Limb (tissue), 2 donors: ENCODE results near the gene CTRB1.
"Not testable (repeated sequence)": the region's sequence is repeated elsewhere in the genome, so short reads cannot be mapped to it uniquely, and the experiment has no call there.

ENCODE experiments used
- DNase-seq, 2 donors: peaks; one replicate each; pipeline ENCODE4 v3.0.0-alpha.2; 2016; ENCODE audit errors: extremely low spot score in 2 of 2

Gene CTRB1

GRCh38 chr16:75271441-75272096, 52.8 kb downstream of the CTRB1 start:
- no peak for DNase-seq

GRCh38 chr16:75272097-75272551, 53.3 kb downstream of the CTRB1 start:
- DNase-seq: peak in 1 of 2 donors; percentile 45

- not testable (repeated sequence) for DNase-seq
Observed at GRCh38 chr16:75272629-75273028, 53.8 kb downstream of the CTRB1 start.

- no peak for DNase-seq
Observed at GRCh38 chr16:75273054-75273925, 54.5 kb downstream of the CTRB1 start.
